UCSD-AML1 (cell line): ENCODE data around the gene COPB1.
"Not testable (repeated sequence)": the region's sequence is repeated elsewhere in the genome, so short reads cannot be mapped to it uniquely, and the experiment has no call there.

ENCODE experiments used
- DNase-seq: peaks from one replicate; lab custom pipeline; 2025; ENCODE audit not compliant: unreplicated experiment; lab: John Stamatoyannopoulos, UW

Gene COPB1, protein sequence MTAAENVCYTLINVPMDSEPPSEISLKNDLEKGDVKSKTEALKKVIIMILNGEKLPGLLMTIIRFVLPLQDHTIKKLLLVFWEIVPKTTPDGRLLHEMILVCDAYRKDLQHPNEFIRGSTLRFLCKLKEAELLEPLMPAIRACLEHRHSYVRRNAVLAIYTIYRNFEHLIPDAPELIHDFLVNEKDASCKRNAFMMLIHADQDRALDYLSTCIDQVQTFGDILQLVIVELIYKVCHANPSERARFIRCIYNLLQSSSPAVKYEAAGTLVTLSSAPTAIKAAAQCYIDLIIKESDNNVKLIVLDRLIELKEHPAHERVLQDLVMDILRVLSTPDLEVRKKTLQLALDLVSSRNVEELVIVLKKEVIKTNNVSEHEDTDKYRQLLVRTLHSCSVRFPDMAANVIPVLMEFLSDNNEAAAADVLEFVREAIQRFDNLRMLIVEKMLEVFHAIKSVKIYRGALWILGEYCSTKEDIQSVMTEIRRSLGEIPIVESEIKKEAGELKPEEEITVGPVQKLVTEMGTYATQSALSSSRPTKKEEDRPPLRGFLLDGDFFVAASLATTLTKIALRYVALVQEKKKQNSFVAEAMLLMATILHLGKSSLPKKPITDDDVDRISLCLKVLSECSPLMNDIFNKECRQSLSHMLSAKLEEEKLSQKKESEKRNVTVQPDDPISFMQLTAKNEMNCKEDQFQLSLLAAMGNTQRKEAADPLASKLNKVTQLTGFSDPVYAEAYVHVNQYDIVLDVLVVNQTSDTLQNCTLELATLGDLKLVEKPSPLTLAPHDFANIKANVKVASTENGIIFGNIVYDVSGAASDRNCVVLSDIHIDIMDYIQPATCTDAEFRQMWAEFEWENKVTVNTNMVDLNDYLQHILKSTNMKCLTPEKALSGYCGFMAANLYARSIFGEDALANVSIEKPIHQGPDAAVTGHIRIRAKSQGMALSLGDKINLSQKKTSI

GRCh38 chr11:14499560-14500180, at the start of gene COPB1:
TSS of gene COPB1 (minus strand) at chr11:14499811. CDS start at chr11:14498928, 883 bp downstream.
- peak; percentile 89 for DNase-seq

DNA sequence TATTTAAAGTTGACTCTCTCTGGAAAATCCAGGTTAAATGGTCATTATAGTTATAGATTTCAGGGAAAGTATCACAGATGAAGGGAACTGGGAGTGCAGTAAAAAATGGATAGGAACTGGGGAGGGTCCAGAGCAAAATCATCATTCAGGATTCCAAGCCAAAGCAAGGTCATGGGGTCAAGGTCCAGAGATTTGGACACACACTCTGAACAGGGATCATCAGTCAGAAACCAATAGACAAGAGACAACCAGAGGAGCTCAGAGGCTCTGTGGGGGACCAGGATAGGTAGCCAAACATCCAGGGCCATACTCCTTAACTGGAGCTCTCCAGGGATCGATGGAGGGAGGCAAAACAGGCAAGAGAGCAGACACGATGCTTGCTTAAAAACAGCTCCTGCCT, 47.8 kb upstream of the COPB1 start:
- DNase-seq, result no peak

DNA sequence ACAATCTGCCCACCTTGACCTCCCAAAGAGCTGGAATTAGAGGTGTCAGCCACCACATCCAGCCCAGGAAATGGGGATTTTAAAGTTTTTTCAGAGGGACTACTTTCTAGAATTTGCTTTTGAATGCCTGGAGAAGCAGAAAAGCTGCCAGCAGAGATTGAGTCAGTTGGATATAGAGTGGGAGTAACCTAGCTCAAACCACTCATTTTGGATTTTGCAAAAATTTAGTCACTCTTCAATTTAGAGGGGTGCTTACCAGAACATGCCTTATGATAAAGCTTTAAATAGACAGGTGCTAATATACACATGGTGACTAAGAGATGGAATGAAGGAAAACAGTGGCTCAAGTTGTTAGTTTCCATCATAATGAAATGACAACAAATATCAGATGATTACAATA, 47.1 kb upstream of the COPB1 start:
- DNase-seq, result no peak

- DNase-seq, result no peak
These were observed 45.0 kb upstream of the COPB1 start for GRCh38 chr11:14544611-14545010.

GRCh38 chr11:14543260-14543659, 43.6 kb upstream of the COPB1 start:
- DNase-seq, result no peak

DNA sequence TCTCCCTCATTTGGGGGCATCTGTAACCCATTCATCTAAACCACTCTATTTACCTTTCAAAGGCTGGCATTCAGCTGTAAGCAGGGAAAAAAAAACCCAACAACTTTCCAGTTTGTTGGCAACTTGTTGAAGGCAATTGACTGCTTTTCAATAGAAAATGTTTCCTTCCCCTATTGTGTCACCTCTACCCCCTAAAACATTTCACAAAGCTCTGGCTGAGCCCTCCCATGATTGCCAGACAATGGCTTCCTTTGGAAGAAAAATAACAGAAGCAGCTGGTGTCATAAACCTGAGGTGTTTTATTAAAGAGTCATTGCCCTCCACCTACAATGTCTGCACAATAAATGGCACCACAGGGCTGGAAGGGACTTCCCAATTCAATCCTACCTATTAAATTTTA, 42.7 kb upstream of the COPB1 start:
- DNase-seq, result no peak

DNA sequence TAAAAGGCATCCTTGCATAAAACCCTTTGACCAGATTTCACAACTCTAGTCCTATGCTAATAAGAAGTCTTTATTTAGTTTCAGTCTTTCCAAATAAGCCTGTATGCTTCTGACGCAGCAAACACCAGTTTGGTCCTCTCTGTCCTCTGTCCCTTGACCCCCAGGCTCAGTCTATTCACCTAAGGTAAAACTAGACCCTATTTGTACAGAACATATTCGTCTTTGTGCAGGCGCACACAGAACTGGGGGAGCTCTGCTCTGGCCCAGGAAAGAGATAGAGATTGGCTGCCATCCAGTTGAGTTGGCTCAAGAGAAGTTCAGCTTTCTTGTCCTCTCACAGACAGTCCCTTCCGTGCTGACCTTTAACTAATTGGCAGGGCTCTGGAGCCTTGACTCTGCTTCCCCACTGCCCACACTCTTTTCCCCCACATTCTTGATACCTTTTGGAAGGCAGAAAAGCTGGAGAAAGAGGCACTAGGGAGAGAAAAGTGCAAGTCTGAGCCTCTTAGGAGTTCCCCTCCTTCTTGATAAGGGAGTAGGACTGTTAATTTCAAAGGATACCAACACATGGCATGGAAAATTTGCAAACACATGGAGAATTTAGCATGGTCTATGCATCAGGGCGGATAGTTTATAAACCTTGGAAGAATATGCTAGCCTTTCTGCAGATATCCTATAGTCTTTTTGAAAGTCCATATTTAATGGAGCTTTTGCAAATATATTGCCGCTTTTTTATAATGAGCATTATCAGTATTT, 41.8 kb upstream of the COPB1 start:
- no peak for DNase-seq

- peak; percentile 16 for DNase-seq
These were observed 40.4 kb upstream of the COPB1 start for GRCh38 chr11:14539982-14540421.

DNA sequence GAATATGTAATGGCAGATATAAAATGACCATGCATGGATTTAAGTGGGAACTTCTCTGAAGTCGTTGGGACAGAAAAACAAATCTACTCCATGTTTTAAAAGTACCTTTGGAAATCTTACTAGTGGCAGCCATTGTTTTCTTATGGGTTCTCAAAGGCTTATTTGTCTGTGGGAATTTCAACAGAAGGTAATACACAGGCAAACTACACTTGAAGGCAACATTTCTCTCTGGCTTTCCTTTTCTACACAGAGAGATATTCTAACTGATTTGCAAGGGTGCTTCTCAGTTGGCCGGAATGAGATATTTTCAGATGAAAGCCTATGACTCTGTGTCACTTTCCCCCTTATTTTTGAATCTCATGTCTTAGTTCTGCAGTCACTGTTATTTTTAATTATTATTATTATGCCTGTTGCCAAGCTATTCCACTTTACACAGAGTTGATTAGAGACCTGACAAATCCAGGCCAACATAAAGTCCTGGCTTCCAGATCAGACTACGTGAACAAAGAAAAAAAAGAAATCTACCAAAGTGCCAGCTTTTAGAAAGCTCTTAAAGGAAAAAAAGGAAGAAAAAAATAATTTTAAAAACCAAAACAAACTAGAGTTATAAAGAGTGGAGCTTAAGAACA, 39.4 kb upstream of the COPB1 start:
- DNase-seq, result no peak

- no peak for DNase-seq
These were observed 38.8 kb upstream of the COPB1 start for GRCh38 chr11:14538271-14538925.

- peak; percentile 18 for DNase-seq
These were observed 37.6 kb upstream of the COPB1 start for GRCh38 chr11:14537134-14537599.

GRCh38 chr11:14535166-14535565, 35.6 kb upstream of the COPB1 start:
- DNase-seq, result not testable (repeated sequence)

DNA sequence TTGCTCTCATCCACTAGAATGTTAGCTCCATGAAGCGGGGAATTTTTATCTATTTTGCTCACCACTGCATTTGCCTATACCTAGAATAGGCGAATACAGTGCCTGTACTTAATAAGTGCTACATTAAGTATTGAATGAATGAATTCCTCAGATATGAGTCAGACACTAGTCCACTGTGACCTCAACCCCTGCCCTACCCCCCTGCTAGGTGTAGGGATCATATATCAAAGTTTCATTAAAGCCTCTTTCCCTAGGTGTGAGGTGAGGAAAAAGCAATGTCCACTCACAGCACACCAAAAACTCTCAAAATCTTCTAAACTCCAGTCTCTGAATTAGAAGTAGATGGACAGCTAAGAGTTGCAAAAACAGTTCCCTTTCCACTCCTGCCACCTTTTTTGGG, 30.3 kb upstream of the COPB1 start:
- DNase-seq, result no peak

- DNase-seq, result peak; percentile 20
These were observed 29.7 kb upstream of the COPB1 start for GRCh38 chr11:14529321-14529720.

DNA sequence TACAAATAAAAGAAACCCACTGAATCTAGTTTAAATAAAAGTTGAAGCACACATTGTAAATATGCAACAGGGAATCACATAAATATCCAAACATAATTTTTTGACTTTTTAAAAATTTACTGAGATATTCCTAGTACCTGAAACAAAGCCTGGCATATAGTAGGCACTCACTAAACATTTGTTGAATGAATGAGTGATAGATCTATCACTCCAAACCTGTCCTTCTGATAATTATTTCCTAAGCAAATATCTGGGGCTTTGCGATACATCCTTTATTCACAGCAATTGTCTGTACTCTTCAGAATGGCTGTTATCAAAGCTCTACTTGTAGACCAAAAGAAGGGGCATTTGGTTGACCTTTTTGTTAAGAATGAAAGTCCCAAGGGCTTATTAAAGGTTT, 23.2 kb upstream of the COPB1 start:
- no peak for DNase-seq

- no peak for DNase-seq
These were observed 22.6 kb upstream of the COPB1 start for GRCh38 chr11:14522245-14522644.

- DNase-seq, result no peak
These were observed 21.1 kb upstream of the COPB1 start for GRCh38 chr11:14520747-14521151.

GRCh38 chr11:14519917-14520746, 20.5 kb upstream of the COPB1 start, which contains the start of gene PSMA1:
TSS of gene PSMA1 (minus strand) at chr11:14520386. CDS start at chr11:14520299, 87 bp downstream.
- DNase-seq, result peak; percentile 95

DNA sequence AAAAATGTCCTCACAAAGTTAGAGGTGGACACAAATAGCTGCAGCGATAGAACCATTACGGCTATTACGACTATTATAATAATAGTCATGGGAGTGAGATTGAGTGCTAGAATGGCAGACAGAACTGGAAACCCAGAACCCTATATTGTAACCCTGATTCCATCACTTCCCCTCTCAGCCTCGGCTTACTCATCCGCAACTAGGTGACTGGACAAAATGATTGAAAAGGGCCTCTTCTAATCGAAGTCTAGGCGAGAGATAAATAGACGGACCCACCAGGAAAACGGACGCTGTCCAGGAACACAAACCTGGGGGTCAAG, 19.9 kb upstream of the COPB1 start:
- DNase-seq, result no peak
